GM23338 (cell line): ENCODE results near the gene SRPX. TPM values are rescaled to one million over a fixed set of nuclear protein-coding genes. Genes with fewer than 3 reads are reported as not detected.

Experiments
- ATAC-seq: fragments of 200-7000 bp; cut with Tn5 transposase; 3 replicates; pipeline ENCODE4 v1.9.1; 2020
- DNase-seq: peaks from one replicate; pipeline ENCODE4 v3.0.0-alpha.2; 2015; ENCODE audit warnings: low spot score
- H2AFZ ChIP-seq: fragments of 200-600 bp; sonication (generic); 2 replicates; pipeline ENCODE4 v1.8.0; 2016; ENCODE audit warnings: antibody characterized with exemption, mild to moderate bottlenecking, moderate library complexity
- H3F3A ChIP-seq: fragments of 200-600 bp; sonication (generic); replicated peaks from 2 replicates; pipeline ENCODE4 v1.8.0; 2017; ENCODE audit warnings: antibody characterized with exemption, mixed run types, low read depth
- H3K27ac ChIP-seq: fragments of 200-600 bp; sonication (generic); 2 replicates; pipeline ENCODE4 v1.6.1; 2016; ENCODE audit warnings: low read depth
- H3K27me3 ChIP-seq: fragments of 200-600 bp; sonication (generic); 2 replicates; pipeline ENCODE4 v1.8.0; 2016; ENCODE audit warnings: mild to moderate bottlenecking, mixed run types, moderate library complexity; ENCODE audit not compliant: insufficient read depth
- H3K36me3 ChIP-seq: fragments of 200-600 bp; sonication (generic); 2 replicates; pipeline ENCODE4 v1.8.0; 2016; ENCODE audit warnings: mild to moderate bottlenecking; ENCODE audit not compliant: insufficient read depth
- H3K4me1 ChIP-seq: fragments of 200-600 bp; sonication (generic); 2 replicates; pipeline ENCODE4 v1.8.0; 2016; ENCODE audit warnings: mild to moderate bottlenecking, moderate library complexity; ENCODE audit not compliant: insufficient read depth
- H3K4me2 ChIP-seq: fragments of 200-600 bp; sonication (generic); 2 replicates; pipeline ENCODE4 v1.7.1; 2017; ENCODE audit warnings: mixed run types
- H3K4me3 ChIP-seq: fragments of 200-600 bp; sonication (generic); 2 replicates; pipeline ENCODE4 v1.6.1; 2016; ENCODE audit warnings: mixed run types
- H3K79me2 ChIP-seq: fragments of 200-600 bp; sonication (generic); replicated peaks from 2 replicates; pipeline ENCODE4 v1.8.0; 2017; ENCODE audit warnings: mild to moderate bottlenecking; ENCODE audit not compliant: insufficient read depth
- H3K9me2 ChIP-seq: fragments of 200-600 bp; sonication (generic); 2 replicates; pipeline ENCODE4 v1.8.0; 2017; ENCODE audit not compliant: insufficient read depth
- H4K20me1 ChIP-seq: fragments of 200-600 bp; sonication (generic); replicated peaks from 2 replicates; pipeline ENCODE4 v1.8.0; 2017; ENCODE audit warnings: mild to moderate bottlenecking; ENCODE audit not compliant: insufficient read depth
- H3K27ac Mint-ChIP-seq: 2 replicates; pipeline ENCODE4 v1.8.0; 2020; ENCODE audit warnings: inconsistent platforms, mild to moderate bottlenecking, moderate library complexity, mixed read lengths
- H3K27me3 Mint-ChIP-seq: 3 replicates; pipeline ENCODE4 v1.8.0; 2022; ENCODE audit warnings: low read depth, mild to moderate bottlenecking, moderate library complexity, mixed read lengths, inconsistent platforms; ENCODE audit not compliant: insufficient read depth, poor library complexity
- H3K36me3 Mint-ChIP-seq: 3 replicates; pipeline ENCODE4 v1.8.0; 2021; ENCODE audit warnings: low read depth, mild to moderate bottlenecking, inconsistent platforms, moderate library complexity, mixed read lengths
- H3K4me1 Mint-ChIP-seq: 3 replicates; pipeline ENCODE4 v1.8.0; 2020; ENCODE audit warnings: mild to moderate bottlenecking, inconsistent platforms, mixed read lengths
- H3K4me3 Mint-ChIP-seq: 3 replicates; pipeline ENCODE4 v1.8.0; 2021; ENCODE audit warnings: moderate library complexity, mild to moderate bottlenecking, inconsistent platforms, mixed read lengths
- H3K9me3 Mint-ChIP-seq: 3 replicates; pipeline ENCODE4 v1.8.0; 2020; ENCODE audit warnings: moderate library complexity, mild to moderate bottlenecking, inconsistent platforms, mixed read lengths
- CREB1 ChIP-seq: fragments of 250-450 bp; sonication (Bioruptor Pico); IDR thresholded peaks from 2 replicates; pipeline ENCODE4 v1.5.0; 2020; ENCODE audit warnings: low read depth, mild to moderate bottlenecking, moderate library complexity
- CTCF ChIP-seq, 2 experiments: fragments of 200-600 bp in 1 of 2; sonication (generic) in 1 of 2; conservative IDR thresholded peaks; 2 replicates each; pipeline versions ENCODE4 v1.5.1 to v1.6.1; 2016 to 2017; ENCODE audit warnings: antibody characterized with exemption in 2 of 2, low read depth in 2 of 2, mild to moderate bottlenecking in 2 of 2, moderate library complexity in 1 of 2
- EZH2phosphoT487 ChIP-seq: fragments of 200-600 bp; sonication (generic); IDR thresholded peaks from one replicate; pipeline ENCODE4 v1.8.1; 2018; ENCODE audit warnings: antibody characterized with exemption; ENCODE audit not compliant: unreplicated experiment
- JUNB ChIP-seq: IDR thresholded peaks from one replicate; pipeline ENCODE4 v1.6.1; 2016; ENCODE audit warnings: antibody characterized with exemption; ENCODE audit not compliant: unreplicated experiment
- NANOG ChIP-seq: IDR thresholded peaks from 2 replicates; pipeline ENCODE4 v1.6.1; 2016; ENCODE audit warnings: antibody characterized with exemption, borderline replicate concordance
- POLR2AphosphoS5 ChIP-seq: IDR thresholded peaks from 2 replicates; pipeline ENCODE4 v1.6.1; 2016; ENCODE audit warnings: antibody characterized with exemption, low read depth
- STAT1 ChIP-seq: IDR thresholded peaks from one replicate; pipeline ENCODE4 v1.6.1; 2016; ENCODE audit warnings: antibody characterized with exemption; ENCODE audit not compliant: unreplicated experiment
- ZNF114 ChIP-seq: fragments of 250-450 bp; sonication (Bioruptor Pico); IDR thresholded peaks from 2 replicates; pipeline ENCODE4 v1.5.0; 2020; ENCODE audit warnings: mild to moderate bottlenecking, moderate library complexity
- ZNF331 ChIP-seq: fragments of 250-450 bp; sonication (Bioruptor Pico); IDR thresholded peaks from 2 replicates; pipeline ENCODE4 v1.5.0; 2020; ENCODE audit warnings: low read depth, mild to moderate bottlenecking, moderate library complexity
- ZNF462 ChIP-seq: fragments of 250-450 bp; sonication (Bioruptor Pico); IDR thresholded peaks from 2 replicates; pipeline ENCODE4 v1.5.0; 2020; ENCODE audit warnings: mild to moderate bottlenecking, moderate library complexity
- polyA plus RNA-seq: library from polyadenylated mRNA; unstranded; fragments of >200 nt; fragmentation: Nextera tagmentation; extraction: Ambion mirVana; gene quantifications from 2 replicates; pipeline ENCODE4 v1.2.1, GENCODE V29; 2016
- total RNA-seq: library from RNA; depleted of rRNA; stranded (reverse); fragments of >200 nt; shearing (Covaris generic); gene quantifications from 2 replicates; pipeline ENCODE4 v1.2.3, GENCODE V29; 2014
- TF ChIP-seq, protein P1 (sequence below): IDR thresholded peaks from one replicate; pipeline ENCODE4 v1.6.1; 2018; ENCODE audit warnings: antibody characterized with exemption; ENCODE audit not compliant: unreplicated experiment

SRPX gene
- total and polyA plus RNA-seq, 2 experiments from 2014 or later, result 14.3 to 16.9 TPM

GRCh38 chrX:38156838-38157237 lies 63.8 kb downstream of the SRPX start (continued):
- TF ChIP-seq ZNF462 (CRISPR knock-in tag) (no peak), POLR2AphosphoS5 (no peak), CREB1 (CRISPR knock-in tag) (no peak)

DNA sequence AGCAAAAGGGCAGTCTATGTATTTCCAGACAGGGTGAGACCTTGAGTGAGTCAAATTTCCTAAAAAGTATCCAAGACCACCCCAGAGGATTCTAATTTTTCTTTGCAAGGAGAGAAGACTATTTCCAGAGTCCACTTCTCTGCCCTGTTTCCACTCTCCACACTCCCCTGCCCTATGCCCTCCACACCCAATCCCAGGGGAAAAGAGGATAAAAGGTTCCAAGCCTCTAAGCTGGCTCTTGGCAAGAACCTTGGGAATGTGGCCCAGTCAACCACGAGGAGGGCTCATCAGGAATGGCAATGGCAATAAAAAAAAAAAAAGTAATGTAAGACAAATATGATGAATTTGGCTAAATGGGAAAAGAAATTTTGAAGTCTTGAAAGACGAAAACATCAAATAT lies 65.9 kb downstream of the SRPX start:
- no peak overlapping the region for H3K4me2 ChIP-seq
- H3K27ac ChIP-seq, result no peak overlapping the region
- H2AFZ ChIP-seq, result no peak overlapping the region
- no peaks in the 10 kb centered on the region for H3K36me3 ChIP-seq
- DNase-seq (no peak), ATAC-seq (no peak)
- no peak overlapping the region for H3K4me3 ChIP-seq
- Mint-ChIP-seq H3K4me3 (no peak overlapping the region), H3K27ac (no peak overlapping the region), H3K27me3 (no peaks in the 10 kb centered on the region), H3K9me3 (no peaks in the 10 kb centered on the region), H3K36me3 (no peaks in the 10 kb centered on the region), H3K4me1 (peaks cover 6% of the 10 kb centered on the region)
- H3K27me3 ChIP-seq, result no peaks in the 10 kb centered on the region
- no peaks in the 10 kb centered on the region for H3K79me2 ChIP-seq
- H3K9me2 ChIP-seq, result no peaks in the 10 kb centered on the region
- H3K4me1 ChIP-seq, result no peaks in the 10 kb centered on the region
- TF ChIP-seq NANOG (no peak), STAT1 (no peak), ZNF331 (CRISPR knock-in tag) (no peak), CTCF (conservative IDR thresholded peaks at IDR 0.05; ENCODE audit: low read depth in 2 of 2) (no peak), CREB1 (CRISPR knock-in tag) (no peak), EZH2phosphoT487 (no peak), JUNB (no peak), POLR2AphosphoS5 (no peak), ZNF114 (CRISPR knock-in tag) (no peak)
- TF ChIP-seq, protein P1, sequence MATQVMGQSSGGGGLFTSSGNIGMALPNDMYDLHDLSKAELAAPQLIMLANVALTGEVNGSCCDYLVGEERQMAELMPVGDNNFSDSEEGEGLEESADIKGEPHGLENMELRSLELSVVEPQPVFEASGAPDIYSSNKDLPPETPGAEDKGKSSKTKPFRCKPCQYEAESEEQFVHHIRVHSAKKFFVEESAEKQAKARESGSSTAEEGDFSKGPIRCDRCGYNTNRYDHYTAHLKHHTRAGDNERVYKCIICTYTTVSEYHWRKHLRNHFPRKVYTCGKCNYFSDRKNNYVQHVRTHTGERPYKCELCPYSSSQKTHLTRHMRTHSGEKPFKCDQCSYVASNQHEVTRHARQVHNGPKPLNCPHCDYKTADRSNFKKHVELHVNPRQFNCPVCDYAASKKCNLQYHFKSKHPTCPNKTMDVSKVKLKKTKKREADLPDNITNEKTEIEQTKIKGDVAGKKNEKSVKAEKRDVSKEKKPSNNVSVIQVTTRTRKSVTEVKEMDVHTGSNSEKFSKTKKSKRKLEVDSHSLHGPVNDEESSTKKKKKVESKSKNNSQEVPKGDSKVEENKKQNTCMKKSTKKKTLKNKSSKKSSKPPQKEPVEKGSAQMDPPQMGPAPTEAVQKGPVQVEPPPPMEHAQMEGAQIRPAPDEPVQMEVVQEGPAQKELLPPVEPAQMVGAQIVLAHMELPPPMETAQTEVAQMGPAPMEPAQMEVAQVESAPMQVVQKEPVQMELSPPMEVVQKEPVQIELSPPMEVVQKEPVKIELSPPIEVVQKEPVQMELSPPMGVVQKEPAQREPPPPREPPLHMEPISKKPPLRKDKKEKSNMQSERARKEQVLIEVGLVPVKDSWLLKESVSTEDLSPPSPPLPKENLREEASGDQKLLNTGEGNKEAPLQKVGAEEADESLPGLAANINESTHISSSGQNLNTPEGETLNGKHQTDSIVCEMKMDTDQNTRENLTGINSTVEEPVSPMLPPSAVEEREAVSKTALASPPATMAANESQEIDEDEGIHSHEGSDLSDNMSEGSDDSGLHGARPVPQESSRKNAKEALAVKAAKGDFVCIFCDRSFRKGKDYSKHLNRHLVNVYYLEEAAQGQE, result no peak
- H4K20me1 ChIP-seq, result no peaks in the 10 kb centered on the region
- no peaks in the 10 kb centered on the region for H3F3A ChIP-seq
